SK-N-MC (cell line): ENCODE data around the gene INMT.

ENCODE experiments used
- EZH2 ChIP-seq: fragments of 200-600 bp; sonication (generic); IDR thresholded peaks from one replicate; pipeline ENCODE4 v1.6.1; 2017; ENCODE audit warnings: antibody characterized with exemption
- POLR2AphosphoS5 ChIP-seq: IDR thresholded peaks from 2 replicates; pipeline ENCODE4 v1.6.1; 2012; ENCODE audit warnings: mild to moderate bottlenecking, low read depth, low read length, borderline replicate concordance

DNA sequence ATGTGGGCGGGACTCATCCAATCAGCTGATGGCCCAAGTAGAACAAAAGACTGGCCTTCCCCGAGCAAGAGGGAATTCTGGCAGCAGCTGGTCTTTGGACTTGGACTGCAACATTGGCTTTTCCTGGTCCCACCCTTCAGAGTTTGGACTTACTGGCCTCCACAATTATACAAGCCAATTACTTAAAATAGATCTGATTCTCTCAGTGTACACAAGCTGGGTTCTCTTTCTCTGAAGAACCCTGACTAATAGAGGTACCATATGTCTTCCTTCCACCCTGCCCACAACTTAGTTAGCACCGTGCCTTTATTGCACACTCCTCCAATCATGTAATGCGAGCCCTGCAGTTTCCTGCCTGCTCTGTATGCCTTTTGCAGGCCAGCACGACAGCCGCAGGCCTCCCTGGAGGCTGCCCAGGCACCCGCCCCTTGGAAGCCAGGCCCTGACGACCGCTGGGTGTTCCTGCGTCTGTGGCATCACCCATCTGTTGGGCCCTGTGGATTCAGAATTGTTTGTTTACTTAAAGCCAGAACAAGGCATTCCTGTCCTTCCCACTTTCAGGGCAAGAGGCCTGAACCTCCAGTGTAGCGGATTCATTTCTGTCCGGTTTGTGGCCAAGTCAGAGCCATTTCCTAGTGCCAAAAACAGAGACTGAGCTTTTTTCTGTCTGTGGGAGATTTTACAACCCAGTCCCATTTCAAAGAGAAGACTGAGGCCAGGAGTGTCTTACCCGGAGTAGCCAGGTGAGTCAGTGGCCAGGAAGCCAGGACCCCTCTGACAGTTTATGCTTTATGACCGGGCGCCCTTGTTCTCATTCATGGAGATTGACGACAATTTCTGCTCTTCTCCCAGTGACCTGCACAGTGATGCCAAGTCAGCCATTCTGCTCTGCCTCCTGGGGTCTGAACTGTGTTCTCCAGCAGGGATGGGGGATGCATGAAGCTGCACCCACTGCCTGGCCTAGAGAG is 968 bp upstream of the INMT start:
- TF ChIP-seq POLR2AphosphoS5, result no peak
- no peak for TF ChIP-seq EZH2
